Mesodermal cell (in vitro differentiated cells): ENCODE measurements around the gene PPP2R5A.

Experiments
- H3K27ac ChIP-seq: 2 replicates; pipeline ENCODE4 v1.7.0; 2013; ENCODE audit warnings: mild to moderate bottlenecking, low read depth, low read length, moderate library complexity; ENCODE audit not compliant: severe bottlenecking
- H3K36me3 ChIP-seq: 2 replicates; pipeline ENCODE4 v1.7.1; 2013; ENCODE audit warnings: mild to moderate bottlenecking, low read length, moderate library complexity; ENCODE audit not compliant: control insufficient read depth, insufficient read depth
- H3K4me1 ChIP-seq: one replicate; pipeline ENCODE4 v1.7.1; 2013; ENCODE audit warnings: mild to moderate bottlenecking, low read length; ENCODE audit not compliant: insufficient read depth, control insufficient read depth, poor library complexity, severe bottlenecking
- H3K4me3 ChIP-seq: 2 replicates; pipeline ENCODE4 v1.7.0; 2013; ENCODE audit warnings: low read length, control low read depth, mild to moderate bottlenecking; ENCODE audit not compliant: insufficient read depth, poor library complexity, severe bottlenecking; ENCODE audit errors: extremely low read depth
- H3K9me3 ChIP-seq: 2 replicates; pipeline ENCODE4 v1.7.1; 2013; ENCODE audit warnings: mild to moderate bottlenecking, low read length, moderate library complexity; ENCODE audit not compliant: control insufficient read depth
- WGBS, 2 experiments: methylation state at CpG; one replicate each; pipeline ENCODE4 v1.1.5; 2013; ENCODE audit warnings: missing lambda C conversion rate in 2 of 2; ENCODE audit not compliant: insufficient coverage in 2 of 2; 5-methylcytosine and 5-hydroxymethylcytosine counted together

PPP2R5A gene

GRCh38 chr1:212354464-212354863 lies 69.3 kb downstream of the PPP2R5A start:
- Histone ChIP-seq H3K4me1 (no peaks in the 10 kb centered on the region), H3K4me3 (no peak overlapping the region), H3K9me3 (no peaks in the 10 kb centered on the region), H3K27ac (no peak overlapping the region), H3K36me3 (peaks cover 45% of the 10 kb centered on the region)
- WGBS, 2 experiments, result 86 to 100% methylated on average over 2 of the region's 3 CpGs

- WGBS, 2 experiments, result 80 to 100% methylated on average over 2 of the region's 3 CpGs
- H3K27ac ChIP-seq, result no peak overlapping the region
- H3K4me1 ChIP-seq, result no peaks in the 10 kb centered on the region
- no peak overlapping the region for H3K4me3 ChIP-seq
- H3K36me3 ChIP-seq, result peaks cover 51% of the 10 kb centered on the region
- H3K9me3 ChIP-seq, result no peaks in the 10 kb centered on the region
Observed at GRCh38 chr1:212355230-212355969, 70.2 kb downstream of the PPP2R5A start.

GRCh38 chr1:212359794-212360479 lies 74.7 kb downstream of the PPP2R5A start:
- Histone ChIP-seq H3K36me3 (peaks cover 35% of the 10 kb centered on the region), H3K27ac (no peak overlapping the region), H3K9me3 (no peaks in the 10 kb centered on the region), H3K4me1 (no peaks in the 10 kb centered on the region), H3K4me3 (no peak overlapping the region)
- 100% methylated on average over 2 to 3 of the region's 4 CpGs for WGBS, 2 experiments

- no peak overlapping the region for H3K27ac ChIP-seq
- peaks cover 26% of the 10 kb centered on the region for H3K36me3 ChIP-seq
- no peaks in the 10 kb centered on the region for H3K4me1 ChIP-seq
- 96 to 100% methylated on average over 2 to 4 of the region's 7 CpGs for WGBS, 2 experiments
- no peaks in the 10 kb centered on the region for H3K9me3 ChIP-seq
- no peak overlapping the region for H3K4me3 ChIP-seq
Observed at GRCh38 chr1:212364985-212365384, 79.8 kb downstream of the PPP2R5A start.

- H3K9me3 ChIP-seq, result no peaks in the 10 kb centered on the region
- H3K27ac ChIP-seq, result no peak overlapping the region
- WGBS, 2 experiments, result 100% methylated on average over 1 of the region's 5 CpGs; no CpG with 5 or more reads in 1 of the 2 experiments
- peaks cover 18% of the 10 kb centered on the region for H3K36me3 ChIP-seq
- no peak overlapping the region for H3K4me3 ChIP-seq
- H3K4me1 ChIP-seq, result no peaks in the 10 kb centered on the region
Observed at GRCh38 chr1:212366901-212367300, 81.7 kb downstream of the PPP2R5A start.

- peaks cover 14% of the 10 kb centered on the region for H3K36me3 ChIP-seq
- no peak overlapping the region for H3K4me3 ChIP-seq
- no peaks in the 10 kb centered on the region for H3K4me1 ChIP-seq
- 86 to 89% methylated on average over 2 of the region's 2 CpGs for WGBS, 2 experiments
- no peak overlapping the region for H3K27ac ChIP-seq
- no peaks in the 10 kb centered on the region for H3K9me3 ChIP-seq
Observed at GRCh38 chr1:212367474-212368072, 82.4 kb downstream of the PPP2R5A start.

- Histone ChIP-seq H3K4me1 (no peaks in the 10 kb centered on the region), H3K4me3 (no peak overlapping the region), H3K36me3 (peaks cover 15% of the 10 kb centered on the region), H3K27ac (no peak overlapping the region), H3K9me3 (peaks cover 3% of the 10 kb centered on the region)
- 50% methylated on average over 1 of the region's 3 CpGs; no CpG with 5 or more reads in 1 of the 2 experiments for WGBS, 2 experiments
Observed at GRCh38 chr1:212368073-212368484, 82.9 kb downstream of the PPP2R5A start.

GRCh38 chr1:212375986-212376385 lies 90.8 kb downstream of the PPP2R5A start:
- H3K9me3 ChIP-seq, result peaks cover 3% of the 10 kb centered on the region
- H3K4me3 ChIP-seq, result no peak overlapping the region
- H3K36me3 ChIP-seq, result peaks cover 47% of the 10 kb centered on the region
- WGBS, 2 experiments, result 80 to 93% methylated on average over 3 of the region's 5 CpGs
- H3K27ac ChIP-seq, result no peak overlapping the region
- H3K4me1 ChIP-seq, result no peaks in the 10 kb centered on the region

- peaks cover 47% of the 10 kb centered on the region for H3K36me3 ChIP-seq
- no peak overlapping the region for H3K4me3 ChIP-seq
- WGBS, 2 experiments, result 77 to 88% methylated on average over 3 of the region's 3 CpGs
Observed at GRCh38 chr1:212377644-212378043, 92.4 kb downstream of the PPP2R5A start.

GRCh38 chr1:212379366-212379765 lies 94.2 kb downstream of the PPP2R5A start:
- no peaks in the 10 kb centered on the region for H3K9me3 ChIP-seq
- WGBS, 2 experiments, result 100% methylated on average over 1 of the region's 2 CpGs; no CpG with 5 or more reads in 1 of the 2 experiments
- H3K36me3 ChIP-seq, result peaks cover 48% of the 10 kb centered on the region
- H3K4me1 ChIP-seq, result no peaks in the 10 kb centered on the region
- H3K27ac ChIP-seq, result no peak overlapping the region
- H3K4me3 ChIP-seq, result no peak overlapping the region

More at GRCh38 chr1:212377644-212378043, 92.4 kb downstream of the PPP2R5A start:
- Histone ChIP-seq H3K27ac (no peak overlapping the region), H3K4me1 (no peaks in the 10 kb centered on the region), H3K9me3 (peaks cover 3% of the 10 kb centered on the region)
